HG02571 (cell line): Measurements from ENCODE around the gene CRYBB2.
"Not testable (repeated sequence)": the region's sequence is repeated elsewhere in the genome, so short reads cannot be mapped to it uniquely, and the experiment has no call there.

Experiments used
- ATAC-seq: cut with Tn5 transposase; IDR thresholded peaks from one replicate; pipeline ENCODE4 v1.9.1; 2021; ENCODE audit warnings: mild to moderate bottlenecking, moderate library complexity; ENCODE audit not compliant: unreplicated experiment

The CRYBB2 gene

GRCh38 chr22:25219211-25219689 is at the start of gene CRYBB2:
TSS of gene CRYBB2 (plus strand) at chr22:25219639. CDS start at chr22:25221430, 1,791 bp downstream.
- no peak for ATAC-seq

GRCh38 chr22:25170426-25170980 is 48.9 kb upstream of the CRYBB2 start:
- ATAC-seq = no peak

- ATAC-seq = no peak
Measured at GRCh38 chr22:25172153-25172552, 47.3 kb upstream of the CRYBB2 start.

GRCh38 chr22:25174156-25174887 is 45.1 kb upstream of the CRYBB2 start:
- ATAC-seq = no peak

- no peak for ATAC-seq
Measured at GRCh38 chr22:25174888-25175411, 44.5 kb upstream of the CRYBB2 start.

GRCh38 chr22:25176175-25176574 is 43.3 kb upstream of the CRYBB2 start:
- no peak for ATAC-seq

GRCh38 chr22:25176799-25177198 is 42.6 kb upstream of the CRYBB2 start:
- ATAC-seq = no peak

GRCh38 chr22:25177226-25177625 is 42.2 kb upstream of the CRYBB2 start:
- ATAC-seq = no peak

GRCh38 chr22:25177895-25178294 is 41.5 kb upstream of the CRYBB2 start:
- ATAC-seq = no peak

- not testable (repeated sequence) for ATAC-seq
Measured at GRCh38 chr22:25178348-25178747, 41.1 kb upstream of the CRYBB2 start.

- ATAC-seq = not testable (repeated sequence)
Measured at GRCh38 chr22:25178869-25179631, 40.4 kb upstream of the CRYBB2 start.

- no peak for ATAC-seq
Measured at GRCh38 chr22:25182131-25183110, 37.0 kb upstream of the CRYBB2 start.

GRCh38 chr22:25183949-25184619 is 35.4 kb upstream of the CRYBB2 start:
- no peak for ATAC-seq

GRCh38 chr22:25186140-25186539 is 33.3 kb upstream of the CRYBB2 start:
- ATAC-seq = no peak

GRCh38 chr22:25187469-25187868 is 32.0 kb upstream of the CRYBB2 start:
- no peak for ATAC-seq

- no peak for ATAC-seq
Measured at GRCh38 chr22:25192406-25192805, 27.0 kb upstream of the CRYBB2 start.

GRCh38 chr22:25193130-25193529 is 26.3 kb upstream of the CRYBB2 start:
- no peak for ATAC-seq

- no peak for ATAC-seq
Measured at GRCh38 chr22:25193548-25193947, 25.9 kb upstream of the CRYBB2 start.

GRCh38 chr22:25196326-25196725 is 23.1 kb upstream of the CRYBB2 start:
- no peak for ATAC-seq

- no peak for ATAC-seq
Measured at GRCh38 chr22:25197340-25197739, 22.1 kb upstream of the CRYBB2 start.
